Thymus (tissue), 11 donors: Measurements from ENCODE around the gene ZAR1. TPM values are rescaled to one million over a fixed set of nuclear protein-coding genes. Genes with fewer than 3 reads are reported as not detected.

Source experiments
- DNase-seq, 9 donors: peaks; one replicate each; pipeline ENCODE4 v3.0.0-alpha.2; 2013; ENCODE audit warnings: low spot score in 9 of 9, low read depth in 6 of 9, missing footprints in 1 of 9
- H3K27ac ChIP-seq, 2 donors: one replicate each; pipeline ENCODE4 v1.5.1; 2013; ENCODE audit warnings: control low read depth in 1 of 2, low read depth in 1 of 2, low read length in 1 of 2, mild to moderate bottlenecking in 1 of 2, moderate library complexity in 1 of 2
- H3K27me3 ChIP-seq, 2 donors: one replicate each; pipeline ENCODE4 v1.5.1; 2013; ENCODE audit warnings: low read length in 1 of 2; ENCODE audit not compliant: control insufficient read depth in 2 of 2, insufficient read depth in 1 of 2
- H3K36me3 ChIP-seq, 2 donors: one replicate each; pipeline ENCODE4 v1.5.1; 2013; ENCODE audit warnings: low read length in 1 of 2, mild to moderate bottlenecking in 1 of 2, moderate library complexity in 1 of 2; ENCODE audit not compliant: control insufficient read depth in 2 of 2, insufficient read depth in 2 of 2
- H3K4me1 ChIP-seq, 2 donors: one replicate each; pipeline ENCODE4 v1.5.1; 2013; ENCODE audit warnings: low read length in 2 of 2; ENCODE audit not compliant: control insufficient read depth in 2 of 2, insufficient read depth in 2 of 2
- H3K4me3 ChIP-seq, 2 donors: one replicate each; pipeline ENCODE4 v1.5.1; 2013; ENCODE audit warnings: low read length in 2 of 2, control low read depth in 1 of 2, mild to moderate bottlenecking in 1 of 2
- H3K9me3 ChIP-seq, 2 donors: one replicate each; pipeline ENCODE4 v1.5.1; 2013; ENCODE audit warnings: low read length in 1 of 2, mild to moderate bottlenecking in 1 of 2; ENCODE audit not compliant: control insufficient read depth in 2 of 2, insufficient read depth in 1 of 2
- WGBS: extraction: QIAGEN DNeasy Blood & Tissue Kit; methylation state at CpG from one replicate; pipeline ENCODE4 v1.1.7; 2013; 5-methylcytosine and 5-hydroxymethylcytosine counted together
- polyA plus RNA-seq: library from polyadenylated mRNA; stranded (reverse); fragments of 200-250 nt; gene quantifications from one replicate; pipeline ENCODE4 v1.2.3, GENCODE V29; 2013
- total RNA-seq: library from RNA; stranded (reverse); fragments of 120-200 nt; gene quantifications from one replicate; pipeline ENCODE4 v1.2.4, GENCODE V29; 2013
- donor health status: healthy.

The ZAR1 gene
- total and polyA plus RNA-seq, 2 donors: 0.02 TPM; not detected in 1

GRCh38 chr4:48538358-48538757, 48.3 kb downstream of the ZAR1 start:
- Histone ChIP-seq H3K4me3 (no peak overlapping the region), H3K4me1 (no peaks in the 10 kb centered on the region), H3K27me3 (no peaks in the 10 kb centered on the region), H3K9me3 (no peaks in the 10 kb centered on the region), H3K36me3 (peaks cover 13 to 39% of the 10 kb centered on the region in 2 donors), H3K27ac (no peak overlapping the region)
- no peak for DNase-seq

GRCh38 chr4:48539597-48539996, 49.5 kb downstream of the ZAR1 start:
- Histone ChIP-seq H3K4me1 (no peaks in the 10 kb centered on the region), H3K27me3 (no peaks in the 10 kb centered on the region), H3K27ac (no peak overlapping the region), H3K4me3 (no peak overlapping the region), H3K9me3 (no peaks in the 10 kb centered on the region), H3K36me3 (peaks cover 19 to 44% of the 10 kb centered on the region in 2 donors)
- DNase-seq: no peak
- WGBS: 97% methylated on average over 3 of the region's 3 CpGs

- WGBS: over 99% methylated on average over 2 of the region's 2 CpGs
- Histone ChIP-seq H3K9me3 (no peaks in the 10 kb centered on the region), H3K27me3 (no peaks in the 10 kb centered on the region), H3K4me3 (no peak overlapping the region), H3K4me1 (no peaks in the 10 kb centered on the region), H3K27ac (no peak overlapping the region), H3K36me3 (peaks cover 26 to 57% of the 10 kb centered on the region in 2 donors)
- DNase-seq: no peak
These were observed 52.8 kb downstream of the ZAR1 start for GRCh38 chr4:48542888-48543287.

- peaks cover 26 to 55% of the 10 kb centered on the region in 2 donors for H3K36me3 ChIP-seq
- H3K9me3 ChIP-seq: no peaks in the 10 kb centered on the region
- no peaks in the 10 kb centered on the region for H3K4me1 ChIP-seq
- H3K27ac ChIP-seq: no peak overlapping the region
- H3K4me3 ChIP-seq: no peak overlapping the region
- WGBS: 97% methylated on average over 3 of the region's 3 CpGs
- no peaks in the 10 kb centered on the region for H3K27me3 ChIP-seq
- no peak for DNase-seq
These were observed 53.7 kb downstream of the ZAR1 start for GRCh38 chr4:48543796-48544195.

Other genes starting within 250 kb of the ZAR1 start
- 2.9 TPM for gene TEC, start 220.4 kb upstream of the ZAR1 start, total RNA-seq
- gene TEC, start 220.4 kb upstream of the ZAR1 start, polyA plus RNA-seq: 4.2 TPM
- 22.1 TPM for gene SLAIN2, start 148.7 kb upstream of the ZAR1 start, total RNA-seq
- gene SLAIN2, start 148.7 kb upstream of the ZAR1 start, polyA plus RNA-seq: 21.2 TPM
- gene SLC10A4, start 6.9 kb upstream of the ZAR1 start, total RNA-seq: 0.14 TPM
- gene SLC10A4, start 6.9 kb upstream of the ZAR1 start, polyA plus RNA-seq: 0.39 TPM